Measurements from ENCODE around the gene INTS11. TPM values are rescaled to one million over a fixed set of nuclear protein-coding genes. Genes with fewer than 3 reads are reported as not detected.

The INTS11 gene
- total and polyA plus RNA-seq, 2 of the 8 experiments (the other 6 are each of a cell fraction or from before 2014, with no cell fraction given) = 113 to 243 TPM

- TF ChIP-seq RBBP5 (IDR thresholded peaks at IDR 0.05; ENCODE audit: borderline replicate concordance, low read depth, low read length) = 0 out of 2 replicates have a peak, but pooled peaks have one; percentile 25
- TF ChIP-seq MAX (IDR thresholded peaks at IDR 0.05) = peak; percentile 79
- TF ChIP-seq PHF8 (conservative IDR thresholded peaks at IDR 0.05; ENCODE audit: low read depth, low read length) = peak; percentile 13
- peak; percentile 11 for TF ChIP-seq NANOG (IDR thresholded peaks at IDR 0.05; ENCODE audit: insufficient read depth, low read depth, low read length, poor library complexity, severe bottlenecking)
- TF ChIP-seq BRCA1 (IDR thresholded peaks at IDR 0.05; ENCODE audit: low read depth, low read length) = no peak
- peak; percentile 54 for TF ChIP-seq NRF1 (IDR thresholded peaks at IDR 0.05; ENCODE audit: low read depth, low read length)
- peak; percentile 41; the same call in 1 of the 2 replicates for TF ChIP-seq CREB1 (IDR thresholded peaks at IDR 0.05)
- TF ChIP-seq KDM4A (IDR thresholded peaks at IDR 0.05; ENCODE audit: low read depth, low read length, severe bottlenecking) = peak; percentile 83
- TF ChIP-seq RXRA (IDR thresholded peaks at IDR 0.05; ENCODE audit: insufficient read depth, low read depth, low read length) = no peak
- no peak for TF ChIP-seq CHD1 (IDR thresholded peaks at IDR 0.05; ENCODE audit: low read depth, low read length)
- 0 out of 2 replicates have a peak, but pooled peaks have one; percentile 17 for TF ChIP-seq TAF1 (IDR thresholded peaks at IDR 0.05; ENCODE audit: low read depth, low read length)
- TF ChIP-seq BACH1 (IDR thresholded peaks at IDR 0.05; ENCODE audit: low read length) = peak; percentile 64; the same call in 1 of the 2 replicates
- TF ChIP-seq CBX5 (IDR thresholded peaks at IDR 0.05; ENCODE audit: low read depth, low read length) = no peak
- peak; percentile 8; the same call in 1 of the 2 replicates for TF ChIP-seq EGR1 (IDR thresholded peaks at IDR 0.05; ENCODE audit: borderline replicate concordance, low read depth, low read length)
- peak; percentile 62 to 97; a peak in 2 of 4 replicates for TF ChIP-seq SIN3A (conservative IDR thresholded peaks at IDR 0.05 in 1 of 2, IDR thresholded peaks at IDR 0.05 in 1 of 2; ENCODE audit: low read depth in 1 of 2, low read length in 2 of 2)
- TF ChIP-seq ATF3 (IDR thresholded peaks at IDR 0.05; ENCODE audit: insufficient read depth, low read depth, low read length) = no peak
- TF ChIP-seq TBP (IDR thresholded peaks at IDR 0.05; ENCODE audit: low read depth, low read length) = no peak
- TF ChIP-seq TEAD4 (IDR thresholded peaks at IDR 0.05; ENCODE audit: low read depth, low read length) = peak; percentile 38; the same call in 1 of the 2 replicates
- peak; percentile 75 for TF ChIP-seq CTBP2 (IDR thresholded peaks at IDR 0.05; ENCODE audit: borderline replicate concordance, insufficient read depth, insufficient read length, low read length)
- TF ChIP-seq GTF2F1 (IDR thresholded peaks at IDR 0.05; ENCODE audit: borderline replicate concordance, low read depth, low read length) = no peak
- TF ChIP-seq EZH2 (IDR thresholded peaks at IDR 0.05; ENCODE audit: low read depth, low read length, severe bottlenecking) = no peak
- peak; percentile 85 for TF ChIP-seq ASH2L (IDR thresholded peaks at IDR 0.05; ENCODE audit: low read length)
- peak; percentile 35; the same call in 1 of the 2 replicates for TF ChIP-seq YY1 (IDR thresholded peaks at IDR 0.05; ENCODE audit: low read depth, low read length)
Measured at GRCh38 chr1:1307923-1308755, 16.3 kb downstream of the INTS11 start, which contains the start of the genes ACAP3 and PUSL1 (continued).

Measured in H1 (cell line).